Transverse colon (tissue), 3 donors: ENCODE measurements around the gene C19orf85.

Experiments used
- EP300 ChIP-seq: sonication (generic); formaldehyde crosslinking; IDR thresholded peaks from one replicate; pipeline ENCODE4 v1.6.1; 2017; ENCODE audit warnings: antibody characterized with exemption, low read depth
- TF ChIP-seq, protein P1 (sequence below), 5 experiments: fragments of 200-600 bp in 3 of 5; fragments of 450-650 bp in 2 of 5; sonication (generic) in 3 of 5; IDR thresholded peaks; 1 replicate in 2 of 5; 2 replicates in 3 of 5; pipeline ENCODE4 v1.5.1; 2016 to 2017; ENCODE audit warnings: antibody characterized with exemption in 5 of 5, inconsistent platforms in 3 of 5, mild to moderate bottlenecking in 2 of 5, moderate library complexity in 1 of 5

DNA sequence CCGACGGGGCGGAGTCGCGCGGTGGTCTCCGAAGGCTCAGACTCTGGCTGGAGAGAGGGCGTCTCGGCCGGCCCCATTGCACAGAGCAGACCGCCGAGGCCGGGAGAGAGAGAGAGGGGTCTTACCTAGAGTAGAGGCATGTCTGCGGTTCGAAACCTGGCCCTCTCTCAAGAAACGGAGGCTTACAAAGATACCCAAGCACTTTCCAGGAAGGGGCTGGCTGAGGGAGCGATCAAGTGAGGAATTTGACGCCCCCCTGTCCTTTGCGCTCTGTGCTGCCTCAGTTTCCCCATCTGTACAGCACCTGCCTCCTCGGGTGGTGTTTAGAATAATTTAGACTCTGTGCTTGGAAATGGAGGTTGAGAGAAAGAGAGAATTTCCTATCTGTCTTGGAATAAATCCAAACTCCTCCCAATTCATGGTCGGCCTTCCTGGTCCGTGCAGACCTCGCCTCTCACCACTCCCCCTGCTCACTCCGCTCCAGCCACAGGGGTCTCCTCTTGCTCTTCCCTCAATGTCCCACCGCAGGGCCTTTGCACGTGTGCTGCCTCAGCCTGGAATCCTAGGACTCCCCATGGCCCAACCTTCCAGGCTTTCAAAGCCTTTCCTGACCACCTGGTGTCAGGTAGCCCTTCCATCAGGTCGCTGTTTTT is 2.5 kb downstream of the C19orf85 start:
- TF ChIP-seq, protein P1, sequence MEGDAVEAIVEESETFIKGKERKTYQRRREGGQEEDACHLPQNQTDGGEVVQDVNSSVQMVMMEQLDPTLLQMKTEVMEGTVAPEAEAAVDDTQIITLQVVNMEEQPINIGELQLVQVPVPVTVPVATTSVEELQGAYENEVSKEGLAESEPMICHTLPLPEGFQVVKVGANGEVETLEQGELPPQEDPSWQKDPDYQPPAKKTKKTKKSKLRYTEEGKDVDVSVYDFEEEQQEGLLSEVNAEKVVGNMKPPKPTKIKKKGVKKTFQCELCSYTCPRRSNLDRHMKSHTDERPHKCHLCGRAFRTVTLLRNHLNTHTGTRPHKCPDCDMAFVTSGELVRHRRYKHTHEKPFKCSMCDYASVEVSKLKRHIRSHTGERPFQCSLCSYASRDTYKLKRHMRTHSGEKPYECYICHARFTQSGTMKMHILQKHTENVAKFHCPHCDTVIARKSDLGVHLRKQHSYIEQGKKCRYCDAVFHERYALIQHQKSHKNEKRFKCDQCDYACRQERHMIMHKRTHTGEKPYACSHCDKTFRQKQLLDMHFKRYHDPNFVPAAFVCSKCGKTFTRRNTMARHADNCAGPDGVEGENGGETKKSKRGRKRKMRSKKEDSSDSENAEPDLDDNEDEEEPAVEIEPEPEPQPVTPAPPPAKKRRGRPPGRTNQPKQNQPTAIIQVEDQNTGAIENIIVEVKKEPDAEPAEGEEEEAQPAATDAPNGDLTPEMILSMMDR (IDR thresholded peaks at IDR 0.05) = peak in 1 of 5 experiments; percentile 36
- TF ChIP-seq EP300 = no peak
